ENCODE results near the gene PFKFB3. TPM values are rescaled to one million over a fixed set of nuclear protein-coding genes. Genes with fewer than 3 reads are reported as not detected.

Gene PFKFB3
- total and polyA plus RNA-seq, 5 donors from 2014 or later = 2.8 to 96.3 (median 4.2) TPM

- no peaks in the 10 kb centered on the region for H3K9me3 Mint-ChIP-seq
- H3K4me3 Mint-ChIP-seq = no peak overlapping the region
- Histone ChIP-seq H3K4me1 (ENCODE audit: control insufficient read depth, insufficient read depth, low read length, poor library complexity, severe bottlenecking) (peaks cover 17% of the 10 kb centered on the region), H3K9me3 (ENCODE audit: control insufficient read depth in 2 of 2, low read length in 2 of 2) (no peaks in the 10 kb centered on the region), H3K27ac (ENCODE audit: insufficient read depth, low read length, poor library complexity, severe bottlenecking) (no peak overlapping the region), H3K36me3 (ENCODE audit: control insufficient read depth, insufficient read depth, low read length) (no peaks in the 10 kb centered on the region), H3K4me3 (ENCODE audit: low read depth, low read length) (no peak overlapping the region), H3K27me3 (ENCODE audit: control insufficient read depth, insufficient read depth, low read length) (no peaks in the 10 kb centered on the region)
- ATAC-seq (ENCODE audit: low read depth in 2 of 2) (no peak), DNase-seq (no peak)
- H3K27ac Mint-ChIP-seq = peak overlapping the region in 2 of 3 donors; percentile 60 to 70
- peaks cover 12 to 63% (median 33%) of the 10 kb centered on the region in 4 donors for H3K4me1 Mint-ChIP-seq
- H3K27me3 Mint-ChIP-seq = peaks cover 5% of the 10 kb centered on the region
- H3K36me3 Mint-ChIP-seq = peaks cover 3% of the 10 kb centered on the region
Measured at GRCh38 chr10:6296828-6297251, 94.1 kb downstream of the PFKFB3 start.

- peak overlapping the region; percentile 28 to 70 (median 60) for H3K27ac Mint-ChIP-seq
- peaks cover 12 to 57% (median 29%) of the 10 kb centered on the region in 4 donors for H3K4me1 Mint-ChIP-seq
- H3K36me3 Mint-ChIP-seq = peaks cover 3% of the 10 kb centered on the region
Measured at GRCh38 chr10:6297522-6297921, 94.8 kb downstream of the PFKFB3 start.

GRCh38 chr10:6297951-6298381 lies 95.2 kb downstream of the PFKFB3 start:
- Mint-ChIP-seq H3K9me3 (no peaks in the 10 kb centered on the region), H3K4me3 (no peak overlapping the region), H3K27me3 (peaks cover 5% of the 10 kb centered on the region), H3K36me3 (peaks cover 3% of the 10 kb centered on the region), H3K4me1 (peaks cover 16 to 53% (median 25%) of the 10 kb centered on the region in 4 donors), H3K27ac (peak overlapping the region; percentile 17 to 57 (median 28))
- H3K4me3 ChIP-seq (ENCODE audit: low read depth, low read length) = no peak overlapping the region
- no peak overlapping the region for H3K27ac ChIP-seq (ENCODE audit: insufficient read depth, low read length, poor library complexity, severe bottlenecking)
- H3K36me3 ChIP-seq (ENCODE audit: control insufficient read depth, insufficient read depth, low read length) = no peaks in the 10 kb centered on the region
- H3K27me3 ChIP-seq (ENCODE audit: control insufficient read depth, insufficient read depth, low read length) = no peaks in the 10 kb centered on the region
- ATAC-seq (ENCODE audit: low read depth in 2 of 2) (no peak), DNase-seq (no peak)
- H3K9me3 ChIP-seq (ENCODE audit: control insufficient read depth in 2 of 2, low read length in 2 of 2) = no peaks in the 10 kb centered on the region
- peaks cover 17% of the 10 kb centered on the region for H3K4me1 ChIP-seq (ENCODE audit: control insufficient read depth, insufficient read depth, low read length, poor library complexity, severe bottlenecking)

More at GRCh38 chr10:6297522-6297921, 94.8 kb downstream of the PFKFB3 start:
- ATAC-seq (ENCODE audit: low read depth in 2 of 2) (no peak), DNase-seq (no peak)
- Histone ChIP-seq H3K9me3 (ENCODE audit: control insufficient read depth in 2 of 2, low read length in 2 of 2) (no peaks in the 10 kb centered on the region), H3K4me3 (ENCODE audit: low read depth, low read length) (no peak overlapping the region), H3K27me3 (ENCODE audit: control insufficient read depth, insufficient read depth, low read length) (no peaks in the 10 kb centered on the region), H3K4me1 (ENCODE audit: control insufficient read depth, insufficient read depth, low read length, poor library complexity, severe bottlenecking) (peaks cover 17% of the 10 kb centered on the region), H3K36me3 (ENCODE audit: control insufficient read depth, insufficient read depth, low read length) (no peaks in the 10 kb centered on the region), H3K27ac (ENCODE audit: insufficient read depth, low read length, poor library complexity, severe bottlenecking) (no peak overlapping the region)
- Mint-ChIP-seq H3K27me3 (peaks cover 5% of the 10 kb centered on the region), H3K9me3 (no peaks in the 10 kb centered on the region), H3K4me3 (no peak overlapping the region)

- peaks cover 3% of the 10 kb centered on the region for H3K36me3 Mint-ChIP-seq
- peak overlapping the region in 1 of 4 donors; percentile 18 for H3K4me3 Mint-ChIP-seq
- Histone ChIP-seq H3K36me3 (ENCODE audit: control insufficient read depth, insufficient read depth, low read length) (no peaks in the 10 kb centered on the region), H3K9me3 (ENCODE audit: control insufficient read depth in 2 of 2, low read length in 2 of 2) (no peaks in the 10 kb centered on the region), H3K27me3 (ENCODE audit: control insufficient read depth, insufficient read depth, low read length) (no peaks in the 10 kb centered on the region), H3K4me1 (ENCODE audit: control insufficient read depth, insufficient read depth, low read length, poor library complexity, severe bottlenecking) (peaks cover 17% of the 10 kb centered on the region), H3K4me3 (ENCODE audit: low read depth, low read length) (no peak overlapping the region), H3K27ac (ENCODE audit: insufficient read depth, low read length, poor library complexity, severe bottlenecking) (no peak overlapping the region)
- peak overlapping the region in 1 of 3 donors; percentile 57 for H3K27ac Mint-ChIP-seq
- peaks cover 18 to 50% (median 23%) of the 10 kb centered on the region in 4 donors for H3K4me1 Mint-ChIP-seq
- no peak for ATAC-seq (ENCODE audit: low read depth in 2 of 2)
- peaks cover 5% of the 10 kb centered on the region for H3K27me3 Mint-ChIP-seq
- DNase-seq = no peak
- H3K9me3 Mint-ChIP-seq = no peaks in the 10 kb centered on the region
Measured at GRCh38 chr10:6298428-6298827, 95.7 kb downstream of the PFKFB3 start.

GRCh38 chr10:6299234-6299633 lies 96.5 kb downstream of the PFKFB3 start:
- no peak for ATAC-seq (ENCODE audit: low read depth in 2 of 2)
- Histone ChIP-seq H3K9me3 (ENCODE audit: control insufficient read depth in 2 of 2, low read length in 2 of 2) (no peaks in the 10 kb centered on the region), H3K4me1 (ENCODE audit: control insufficient read depth, insufficient read depth, low read length, poor library complexity, severe bottlenecking) (peaks cover 17% of the 10 kb centered on the region), H3K27ac (ENCODE audit: insufficient read depth, low read length, poor library complexity, severe bottlenecking) (no peak overlapping the region), H3K4me3 (ENCODE audit: low read depth, low read length) (no peak overlapping the region), H3K27me3 (ENCODE audit: control insufficient read depth, insufficient read depth, low read length) (no peaks in the 10 kb centered on the region), H3K36me3 (ENCODE audit: control insufficient read depth, insufficient read depth, low read length) (no peaks in the 10 kb centered on the region)
- peak overlapping the region in 1 of 3 donors; percentile 68 for H3K27ac Mint-ChIP-seq
- peaks cover under 1% of the 10 kb centered on the region for H3K36me3 Mint-ChIP-seq
- no peak for DNase-seq
- H3K4me3 Mint-ChIP-seq = peak overlapping the region in 1 of 4 donors; percentile 18
- H3K27me3 Mint-ChIP-seq = peaks cover 5% of the 10 kb centered on the region
- no peaks in the 10 kb centered on the region for H3K9me3 Mint-ChIP-seq
- peaks cover 18 to 45% (median 22%) of the 10 kb centered on the region in 4 donors for H3K4me1 Mint-ChIP-seq

GRCh38 chr10:6299743-6300105 lies 97.0 kb downstream of the PFKFB3 start:
- Histone ChIP-seq H3K9me3 (ENCODE audit: control insufficient read depth in 2 of 2, low read length in 2 of 2) (no peaks in the 10 kb centered on the region), H3K27ac (ENCODE audit: insufficient read depth, low read length, poor library complexity, severe bottlenecking) (peak overlapping the region; percentile 61), H3K27me3 (ENCODE audit: control insufficient read depth, insufficient read depth, low read length) (no peaks in the 10 kb centered on the region), H3K4me1 (ENCODE audit: control insufficient read depth, insufficient read depth, low read length, poor library complexity, severe bottlenecking) (peaks cover 17% of the 10 kb centered on the region), H3K36me3 (ENCODE audit: control insufficient read depth, insufficient read depth, low read length) (no peaks in the 10 kb centered on the region), H3K4me3 (ENCODE audit: low read depth, low read length) (peak overlapping the region; percentile 72)
- peak overlapping the region in 3 of 4 donors; percentile 14 to 75 (median 68) for H3K4me3 Mint-ChIP-seq
- H3K9me3 Mint-ChIP-seq = no peaks in the 10 kb centered on the region
- ATAC-seq (ENCODE audit: low read depth in 2 of 2) (no peak), DNase-seq (no peak)
- no peaks in the 10 kb centered on the region for H3K36me3 Mint-ChIP-seq
- peak overlapping the region; percentile 5 to 88 (median 86) for H3K27ac Mint-ChIP-seq
- peaks cover 3% of the 10 kb centered on the region for H3K27me3 Mint-ChIP-seq
- H3K4me1 Mint-ChIP-seq = peaks cover 15 to 41% (median 20%) of the 10 kb centered on the region in 4 donors

- Histone ChIP-seq H3K9me3 (ENCODE audit: control insufficient read depth in 2 of 2, low read length in 2 of 2) (no peaks in the 10 kb centered on the region), H3K27ac (ENCODE audit: insufficient read depth, low read length, poor library complexity, severe bottlenecking) (peak overlapping the region; percentile 61), H3K4me3 (ENCODE audit: low read depth, low read length) (peak overlapping the region; percentile 72), H3K4me1 (ENCODE audit: control insufficient read depth, insufficient read depth, low read length, poor library complexity, severe bottlenecking) (peaks cover 17% of the 10 kb centered on the region), H3K27me3 (ENCODE audit: control insufficient read depth, insufficient read depth, low read length) (no peaks in the 10 kb centered on the region), H3K36me3 (ENCODE audit: control insufficient read depth, insufficient read depth, low read length) (no peaks in the 10 kb centered on the region)
- Mint-ChIP-seq H3K27ac (peak overlapping the region; percentile 12 to 88 (median 86)), H3K27me3 (no peaks in the 10 kb centered on the region), H3K4me3 (peak overlapping the region; percentile 4 to 75 (median 41)), H3K4me1 (peaks cover 11 to 37% (median 17%) of the 10 kb centered on the region in 4 donors), H3K36me3 (no peaks in the 10 kb centered on the region), H3K9me3 (no peaks in the 10 kb centered on the region)
- DNase-seq (peak in 2 of 3 donors; percentile 43 to 64), ATAC-seq (ENCODE audit: low read depth in 2 of 2) (peak; percentile 79 to 83)
Measured at GRCh38 chr10:6300106-6300783, 97.5 kb downstream of the PFKFB3 start.
